Panc1 (cell line): ENCODE results near the gene IER5L.

ENCODE experiments used
- CTCF ChIP-seq: fragments of 450-650 bp; IDR thresholded peaks from 2 replicates; pipeline ENCODE4 v1.5.1; 2017; ENCODE audit warnings: mild to moderate bottlenecking
- POLR2AphosphoS5 ChIP-seq: IDR thresholded peaks from 2 replicates; pipeline ENCODE4 v1.6.1; 2012; ENCODE audit warnings: mild to moderate bottlenecking, low read depth, low read length, moderate library complexity
- REST ChIP-seq, 2 experiments: IDR thresholded peaks; 2 replicates each; pipeline ENCODE4 v1.6.1; 2011 to 2012; ENCODE audit warnings: low read depth in 2 of 2, control low read depth in 1 of 2, low read length in 1 of 2, mild to moderate bottlenecking in 1 of 2, moderate library complexity in 1 of 2; ENCODE audit not compliant: insufficient read depth in 1 of 2
- SIN3A ChIP-seq: IDR thresholded peaks from 2 replicates; pipeline ENCODE4 v1.6.1; 2012; ENCODE audit warnings: low read depth, mild to moderate bottlenecking, low read length, moderate library complexity, borderline replicate concordance; ENCODE audit not compliant: insufficient read depth
- TCF7L2 ChIP-seq: IDR thresholded peaks from 2 replicates; pipeline ENCODE4 v1.6.1; 2011; ENCODE audit warnings: mild to moderate bottlenecking, low read depth, low read length, inconsistent platforms

- TF ChIP-seq CTCF (no peak), POLR2AphosphoS5 (no peak), SIN3A (no peak), REST (IDR thresholded peaks at IDR 0.05; ENCODE audit: insufficient read depth in 1 of 2, low read depth in 2 of 2, low read length in 1 of 2) (no peak), TCF7L2 (no peak)
These were observed 12.9 kb downstream of the IER5L start for GRCh38 chr9:129165198-129165597.
